Adrenal gland (tissue), 5 donors: ENCODE data around the gene AKT1S1.

Experiments used
- POLR2A ChIP-seq, 2 donors: fragments of 450-650 bp; IDR thresholded peaks; one replicate each; pipeline ENCODE4 v1.6.1; 2017; ENCODE audit warnings: antibody characterized with exemption in 2 of 2, mild to moderate bottlenecking in 2 of 2, moderate library complexity in 1 of 2
- TF ChIP-seq, protein P1 (sequence below), 6 experiments: fragments of 450-650 bp in 4 of 6; fragments of 200-600 bp in 2 of 6; sonication (generic) in 1 of 6; IDR thresholded peaks; 1 replicate in 5 of 6; 2 replicates in 1 of 6; pipeline versions ENCODE4 v1.5.1 to v1.8.0; 2016 to 2021; ENCODE audit warnings: antibody characterized with exemption in 6 of 6, mild to moderate bottlenecking in 2 of 6, moderate library complexity in 1 of 6
- donor health status: DM: no; HTN: no; CAD: no.

DNA sequence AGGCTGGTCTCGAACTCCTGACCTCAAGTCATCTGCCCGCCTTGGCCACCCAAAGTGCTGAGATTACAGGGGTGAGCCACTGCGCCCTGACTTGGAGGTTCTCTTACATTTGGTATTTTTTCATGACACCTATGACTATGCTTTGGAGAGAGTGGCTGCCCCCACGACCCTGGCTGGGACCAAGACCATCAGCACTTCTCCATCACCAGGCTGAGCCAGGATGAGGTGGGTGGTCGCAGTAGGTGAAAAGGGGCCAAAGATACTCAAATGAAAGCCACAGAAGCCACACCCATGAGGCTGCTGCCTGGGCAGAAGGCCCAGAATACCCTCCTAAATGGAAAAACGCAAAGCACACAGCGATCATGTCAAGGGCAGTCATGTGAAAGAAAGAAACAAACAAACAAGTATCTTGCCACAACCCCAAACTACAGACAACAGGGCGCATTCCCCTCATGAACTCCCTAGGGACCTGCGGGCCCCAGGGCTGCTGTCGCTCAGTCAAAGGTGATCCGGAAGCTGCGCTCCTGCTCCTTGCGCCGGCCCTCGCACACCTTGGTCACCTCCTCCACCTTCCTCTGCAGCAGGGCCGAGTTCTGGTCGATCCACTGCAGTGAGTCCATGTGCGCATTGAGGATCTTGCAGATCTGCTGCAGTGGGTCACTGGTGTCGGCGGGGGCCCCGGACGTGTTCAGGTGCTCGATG is 30.7 kb upstream of the AKT1S1 start:
- TF ChIP-seq, protein P1, sequence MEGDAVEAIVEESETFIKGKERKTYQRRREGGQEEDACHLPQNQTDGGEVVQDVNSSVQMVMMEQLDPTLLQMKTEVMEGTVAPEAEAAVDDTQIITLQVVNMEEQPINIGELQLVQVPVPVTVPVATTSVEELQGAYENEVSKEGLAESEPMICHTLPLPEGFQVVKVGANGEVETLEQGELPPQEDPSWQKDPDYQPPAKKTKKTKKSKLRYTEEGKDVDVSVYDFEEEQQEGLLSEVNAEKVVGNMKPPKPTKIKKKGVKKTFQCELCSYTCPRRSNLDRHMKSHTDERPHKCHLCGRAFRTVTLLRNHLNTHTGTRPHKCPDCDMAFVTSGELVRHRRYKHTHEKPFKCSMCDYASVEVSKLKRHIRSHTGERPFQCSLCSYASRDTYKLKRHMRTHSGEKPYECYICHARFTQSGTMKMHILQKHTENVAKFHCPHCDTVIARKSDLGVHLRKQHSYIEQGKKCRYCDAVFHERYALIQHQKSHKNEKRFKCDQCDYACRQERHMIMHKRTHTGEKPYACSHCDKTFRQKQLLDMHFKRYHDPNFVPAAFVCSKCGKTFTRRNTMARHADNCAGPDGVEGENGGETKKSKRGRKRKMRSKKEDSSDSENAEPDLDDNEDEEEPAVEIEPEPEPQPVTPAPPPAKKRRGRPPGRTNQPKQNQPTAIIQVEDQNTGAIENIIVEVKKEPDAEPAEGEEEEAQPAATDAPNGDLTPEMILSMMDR (IDR thresholded peaks at IDR 0.05), result no peak
- no peak for TF ChIP-seq POLR2A (IDR thresholded peaks at IDR 0.05)
